ENCODE results near the gene IL4. TPM values are rescaled to one million over a fixed set of nuclear protein-coding genes. Genes with fewer than 3 reads are reported as not detected.

IL4 gene
- total RNA-seq, 1 experiment from 2014 or later, result not detected

DNA sequence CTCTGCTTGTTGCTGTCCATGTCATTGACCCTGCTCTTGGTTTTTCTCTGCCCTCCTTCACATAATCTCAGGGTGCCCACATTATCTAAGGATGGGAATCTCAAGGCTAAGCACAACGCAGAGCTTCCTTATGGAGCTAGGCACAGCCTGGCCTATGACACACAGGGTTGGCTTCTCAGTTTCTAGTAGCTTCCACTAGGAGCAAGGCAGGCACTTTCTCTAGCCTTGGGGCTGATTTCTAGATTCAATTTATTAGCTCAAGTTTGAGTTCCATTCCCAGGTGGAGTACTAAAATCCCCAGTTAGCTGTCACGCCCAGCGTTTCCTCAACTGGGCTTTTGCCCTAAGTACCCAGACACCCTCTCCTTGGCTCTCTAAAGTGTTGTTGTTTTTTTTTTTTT, 12.4 kb downstream of the IL4 start:
- POLR2A ChIA-PET, result no interaction called here
- peaks cover 7% of the 10 kb centered on the region for H3K4me1 ChIP-seq
- no peaks in the 10 kb centered on the region for H3K9me3 Mint-ChIP-seq (ENCODE audit: unreplicated experiment)
- no peak for DNase-seq
- H3K4me1 Mint-ChIP-seq (ENCODE audit: low read depth, unreplicated experiment), result peaks cover 9% of the 10 kb centered on the region
- H3K4me3 ChIP-seq (ENCODE audit: low read depth, low read length), result no peak overlapping the region
- H3K27me3 Mint-ChIP-seq (ENCODE audit: insufficient read depth, unreplicated experiment), result no peaks in the 10 kb centered on the region
- no peak overlapping the region for H3K27ac Mint-ChIP-seq (ENCODE audit: unreplicated experiment)
- no TSS peak for BruUV-seq (replicated peaks)
- TF ChIP-seq, protein P1, sequence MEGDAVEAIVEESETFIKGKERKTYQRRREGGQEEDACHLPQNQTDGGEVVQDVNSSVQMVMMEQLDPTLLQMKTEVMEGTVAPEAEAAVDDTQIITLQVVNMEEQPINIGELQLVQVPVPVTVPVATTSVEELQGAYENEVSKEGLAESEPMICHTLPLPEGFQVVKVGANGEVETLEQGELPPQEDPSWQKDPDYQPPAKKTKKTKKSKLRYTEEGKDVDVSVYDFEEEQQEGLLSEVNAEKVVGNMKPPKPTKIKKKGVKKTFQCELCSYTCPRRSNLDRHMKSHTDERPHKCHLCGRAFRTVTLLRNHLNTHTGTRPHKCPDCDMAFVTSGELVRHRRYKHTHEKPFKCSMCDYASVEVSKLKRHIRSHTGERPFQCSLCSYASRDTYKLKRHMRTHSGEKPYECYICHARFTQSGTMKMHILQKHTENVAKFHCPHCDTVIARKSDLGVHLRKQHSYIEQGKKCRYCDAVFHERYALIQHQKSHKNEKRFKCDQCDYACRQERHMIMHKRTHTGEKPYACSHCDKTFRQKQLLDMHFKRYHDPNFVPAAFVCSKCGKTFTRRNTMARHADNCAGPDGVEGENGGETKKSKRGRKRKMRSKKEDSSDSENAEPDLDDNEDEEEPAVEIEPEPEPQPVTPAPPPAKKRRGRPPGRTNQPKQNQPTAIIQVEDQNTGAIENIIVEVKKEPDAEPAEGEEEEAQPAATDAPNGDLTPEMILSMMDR (IDR thresholded peaks at IDR 0.05; ENCODE audit: insufficient read depth in 1 of 2, low read depth in 1 of 2, low read length in 1 of 2, severe bottlenecking in 1 of 2, unreplicated experiment in 1 of 2), result no peak
- intact Hi-C loops (cut with micrococcal nuclease; ENCODE audit: unreplicated experiment), result no loop called here
- H3K9me3 ChIP-seq, result no peaks in the 10 kb centered on the region
- H3K36me3 Mint-ChIP-seq (ENCODE audit: insufficient read depth, unreplicated experiment), result no peaks in the 10 kb centered on the region
- no peaks in the 10 kb centered on the region for H3K36me3 ChIP-seq (ENCODE audit: control insufficient read depth, insufficient read depth, low read length)
- H3K4me3 Mint-ChIP-seq (ENCODE audit: unreplicated experiment), result no peak overlapping the region
- H3K27me3 ChIP-seq (replicated peaks; ENCODE audit: control insufficient read depth, insufficient read depth, low read length), result no peaks in the 10 kb centered on the region
- CTCF ChIA-PET, result interaction anchor here (0.7 to 1.1 kb wide), 2 partner anchors 121 to 276 kb away, joined by 3 read pairs; no protein-coding TSS in a partner anchor

DNA sequence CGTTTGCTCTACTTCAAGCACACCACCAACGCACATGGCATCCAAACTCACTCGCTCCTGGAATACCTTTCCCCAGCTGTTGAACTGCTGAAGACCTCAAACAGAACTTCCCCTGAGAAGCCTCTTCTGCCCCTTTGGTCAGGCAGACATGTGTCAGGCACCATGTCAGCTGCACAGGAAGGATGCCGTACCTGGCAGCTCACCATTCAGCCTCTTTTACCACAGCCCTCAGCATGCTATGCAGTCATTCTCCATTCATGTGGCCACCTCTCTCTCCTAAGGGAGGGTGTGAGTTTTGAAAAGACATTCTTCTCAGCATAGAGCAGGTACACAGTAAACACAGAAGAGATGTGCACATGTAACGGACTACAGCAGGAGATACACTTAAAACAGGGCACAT, 14.2 kb downstream of the IL4 start:
- peaks cover 7% of the 10 kb centered on the region for H3K4me1 ChIP-seq
- H3K27me3 Mint-ChIP-seq (ENCODE audit: insufficient read depth, unreplicated experiment), result no peaks in the 10 kb centered on the region
- no TSS peak for BruUV-seq (replicated peaks)
- no peaks in the 10 kb centered on the region for H3K9me3 ChIP-seq
- no peaks in the 10 kb centered on the region for H3K36me3 ChIP-seq (ENCODE audit: control insufficient read depth, insufficient read depth, low read length)
- ChIA-PET CTCF (no interaction called here), POLR2A (no interaction called here)
- no peak overlapping the region for H3K27ac Mint-ChIP-seq (ENCODE audit: unreplicated experiment)
- intact Hi-C loops (cut with micrococcal nuclease; ENCODE audit: unreplicated experiment), result no loop called here
- DNase-seq, result no peak
- H3K4me1 Mint-ChIP-seq (ENCODE audit: low read depth, unreplicated experiment), result peaks cover 9% of the 10 kb centered on the region
- H3K27me3 ChIP-seq (replicated peaks; ENCODE audit: control insufficient read depth, insufficient read depth, low read length), result no peaks in the 10 kb centered on the region
- H3K36me3 Mint-ChIP-seq (ENCODE audit: insufficient read depth, unreplicated experiment), result peaks cover 6% of the 10 kb centered on the region
- H3K4me3 ChIP-seq (ENCODE audit: low read depth, low read length), result no peak overlapping the region
- H3K9me3 Mint-ChIP-seq (ENCODE audit: unreplicated experiment), result no peaks in the 10 kb centered on the region
- TF ChIP-seq, protein P1 (IDR thresholded peaks at IDR 0.05; ENCODE audit: insufficient read depth in 1 of 2, low read depth in 1 of 2, low read length in 1 of 2, severe bottlenecking in 1 of 2, unreplicated experiment in 1 of 2), result no peak
- H3K4me3 Mint-ChIP-seq (ENCODE audit: unreplicated experiment), result no peak overlapping the region

DNA sequence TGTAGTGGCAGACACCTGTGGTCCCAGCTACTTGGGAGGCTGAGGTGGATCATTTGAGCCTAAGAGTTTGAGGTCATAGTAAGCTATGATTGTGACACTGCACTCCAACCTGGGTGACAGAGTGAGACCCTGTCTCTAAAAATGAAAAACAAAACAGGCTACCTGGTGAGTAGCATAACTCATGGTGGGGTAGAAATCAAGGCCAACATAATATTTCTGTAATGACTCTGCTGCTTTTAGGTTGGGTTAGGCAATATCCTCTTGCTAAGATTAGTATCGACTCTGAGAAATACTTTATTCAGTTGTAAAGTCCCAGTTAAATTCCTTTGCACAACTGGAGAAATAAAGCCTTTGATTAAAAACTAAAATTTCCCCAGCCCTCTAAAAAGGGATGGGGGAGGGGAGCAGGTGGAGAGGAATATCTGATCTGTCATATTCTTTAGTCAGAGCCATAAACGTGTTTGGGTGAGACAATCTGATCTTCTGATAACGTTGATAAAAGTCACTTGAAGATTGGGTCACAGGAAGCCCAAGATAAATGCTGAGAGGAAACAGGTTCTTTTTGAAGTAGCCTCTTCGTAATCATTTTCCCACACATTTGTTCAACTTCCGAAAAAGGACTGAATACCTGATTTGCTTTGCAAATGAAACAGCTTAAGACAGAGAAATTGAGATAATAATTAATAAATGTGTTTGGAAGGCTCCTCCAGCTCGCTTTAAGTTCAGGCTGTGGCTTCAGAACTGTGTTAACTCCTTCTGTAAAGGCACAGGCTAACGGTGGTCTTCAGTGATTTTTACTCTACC, 14.9 kb downstream of the IL4 start:
- ChIA-PET POLR2A (no interaction called here), CTCF (no interaction called here)
- Mint-ChIP-seq H3K4me3 (ENCODE audit: unreplicated experiment) (no peak overlapping the region), H3K27ac (ENCODE audit: unreplicated experiment) (no peak overlapping the region), H3K4me1 (ENCODE audit: low read depth, unreplicated experiment) (peaks cover 9% of the 10 kb centered on the region), H3K36me3 (ENCODE audit: insufficient read depth, unreplicated experiment) (peaks cover 6% of the 10 kb centered on the region), H3K9me3 (ENCODE audit: unreplicated experiment) (no peaks in the 10 kb centered on the region), H3K27me3 (ENCODE audit: insufficient read depth, unreplicated experiment) (no peaks in the 10 kb centered on the region)
- no peaks in the 10 kb centered on the region for H3K27me3 ChIP-seq (replicated peaks; ENCODE audit: control insufficient read depth, insufficient read depth, low read length)
- peaks cover 7% of the 10 kb centered on the region for H3K4me1 ChIP-seq
- TF ChIP-seq, protein P1 (IDR thresholded peaks at IDR 0.05; ENCODE audit: insufficient read depth in 1 of 2, low read depth in 1 of 2, low read length in 1 of 2, severe bottlenecking in 1 of 2, unreplicated experiment in 1 of 2), result no peak
- BruUV-seq (replicated peaks), result no TSS peak
- H3K4me3 ChIP-seq (ENCODE audit: low read depth, low read length), result no peak overlapping the region
- H3K9me3 ChIP-seq, result no peaks in the 10 kb centered on the region
- no peak for DNase-seq
- intact Hi-C loops (cut with micrococcal nuclease; ENCODE audit: unreplicated experiment), result no loop called here
- no peaks in the 10 kb centered on the region for H3K36me3 ChIP-seq (ENCODE audit: control insufficient read depth, insufficient read depth, low read length)
